ENCODE measurements around the gene MARCHF6. TPM values are rescaled to one million over a fixed set of nuclear protein-coding genes. Genes with fewer than 3 reads are reported as not detected.

Gene MARCHF6, protein sequence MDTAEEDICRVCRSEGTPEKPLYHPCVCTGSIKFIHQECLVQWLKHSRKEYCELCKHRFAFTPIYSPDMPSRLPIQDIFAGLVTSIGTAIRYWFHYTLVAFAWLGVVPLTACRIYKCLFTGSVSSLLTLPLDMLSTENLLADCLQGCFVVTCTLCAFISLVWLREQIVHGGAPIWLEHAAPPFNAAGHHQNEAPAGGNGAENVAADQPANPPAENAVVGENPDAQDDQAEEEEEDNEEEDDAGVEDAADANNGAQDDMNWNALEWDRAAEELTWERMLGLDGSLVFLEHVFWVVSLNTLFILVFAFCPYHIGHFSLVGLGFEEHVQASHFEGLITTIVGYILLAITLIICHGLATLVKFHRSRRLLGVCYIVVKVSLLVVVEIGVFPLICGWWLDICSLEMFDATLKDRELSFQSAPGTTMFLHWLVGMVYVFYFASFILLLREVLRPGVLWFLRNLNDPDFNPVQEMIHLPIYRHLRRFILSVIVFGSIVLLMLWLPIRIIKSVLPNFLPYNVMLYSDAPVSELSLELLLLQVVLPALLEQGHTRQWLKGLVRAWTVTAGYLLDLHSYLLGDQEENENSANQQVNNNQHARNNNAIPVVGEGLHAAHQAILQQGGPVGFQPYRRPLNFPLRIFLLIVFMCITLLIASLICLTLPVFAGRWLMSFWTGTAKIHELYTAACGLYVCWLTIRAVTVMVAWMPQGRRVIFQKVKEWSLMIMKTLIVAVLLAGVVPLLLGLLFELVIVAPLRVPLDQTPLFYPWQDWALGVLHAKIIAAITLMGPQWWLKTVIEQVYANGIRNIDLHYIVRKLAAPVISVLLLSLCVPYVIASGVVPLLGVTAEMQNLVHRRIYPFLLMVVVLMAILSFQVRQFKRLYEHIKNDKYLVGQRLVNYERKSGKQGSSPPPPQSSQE
- 51.6 to 77.3 TPM (median 70.2 TPM) in 5 replicates for total RNA-seq (2022; extraction: Qiagen RNA extraction; ENCODE audit: low read depth)

GRCh38 chr5:10353241-10354047 is at the start of gene MARCHF6:
MARCHF6 (plus strand) TSS chr5:10353695; CDS start chr5:10353899, 204 bp downstream.

GRCh38 chr5:10307206-10308148 is 46.0 kb upstream of the MARCHF6 start, which contains the start of gene CMBL:
CMBL (minus strand) TSS chr5:10307902; CDS start chr5:10290762, 17,140 bp downstream.

Other genes starting within 250 kb of the MARCHF6 start
- gene ATPSCKMT, start 103.8 kb upstream of the MARCHF6 start, total RNA-seq (2022; extraction: Qiagen RNA extraction; ENCODE audit: low read depth), result 11.8 to 14.1 TPM (median 12.5 TPM) in 5 replicates
- 517 to 793 TPM (median 549 TPM) in 5 replicates for gene CCT5, start 103.4 kb upstream of the MARCHF6 start, total RNA-seq (2022; extraction: Qiagen RNA extraction; ENCODE audit: low read depth)
- 19.3 to 25.6 TPM (median 21.5 TPM) in 5 replicates for gene CMBL, start 45.8 kb upstream of the MARCHF6 start, total RNA-seq (2022; extraction: Qiagen RNA extraction; ENCODE audit: low read depth)
- gene ROPN1L, start 88.2 kb downstream of the MARCHF6 start, total RNA-seq (2022; extraction: Qiagen RNA extraction; ENCODE audit: low read depth), result 1.9 to 2.7 TPM (median 2.3 TPM) in 5 replicates
- gene ANKRD33B, start 210.4 kb downstream of the MARCHF6 start, total RNA-seq (2022; extraction: Qiagen RNA extraction; ENCODE audit: low read depth), result 10.0 to 11.2 TPM (median 10.9 TPM) in 5 replicates